Kidney (tissue), 14 donors: ENCODE measurements around the gene SSBP1. TPM values are rescaled to one million over a fixed set of nuclear protein-coding genes. Genes with fewer than 3 reads are reported as not detected.

Experiments used
- DNase-seq, 5 donors: peaks; one replicate each; pipeline ENCODE4 v3.0.0-alpha.2; 2013 to 2020
- FAIRE-seq: peaks from 2 replicates; lab custom pipeline; 2012; peaks lifted over from hg19 to GRCh38; lab: Jason Lieb, UNC
- H3K27ac ChIP-seq, 2 donors: one replicate each; pipeline ENCODE4 v1.7.0; 2013; ENCODE audit warnings: low read depth in 2 of 2, low read length in 2 of 2, inconsistent platforms in 1 of 2
- H3K27me3 ChIP-seq: one replicate; pipeline ENCODE4 v1.7.1; 2013; ENCODE audit warnings: low read length, inconsistent platforms; ENCODE audit not compliant: control insufficient read depth, insufficient read depth
- H3K36me3 ChIP-seq, 3 donors: one replicate each; pipeline versions ENCODE4 v1.7.0 to v1.7.1; 2013; ENCODE audit warnings: low read length in 3 of 3, control low read depth in 1 of 3, inconsistent platforms in 1 of 3; ENCODE audit not compliant: insufficient read depth in 3 of 3, control insufficient read depth in 2 of 3
- H3K4me1 ChIP-seq, 3 donors: one replicate each; pipeline versions ENCODE4 v1.7.0 to v1.7.1; 2013; ENCODE audit warnings: low read length in 3 of 3, inconsistent platforms in 1 of 3, low read depth in 1 of 3; ENCODE audit not compliant: control insufficient read depth in 2 of 3, insufficient read depth in 2 of 3
- H3K4me3 ChIP-seq, 3 donors: one replicate each; pipeline versions ENCODE4 v1.7.0 to v1.8.1; 2013; ENCODE audit warnings: low read length in 3 of 3, control low read depth in 1 of 3, inconsistent platforms in 1 of 3
- H3K9ac ChIP-seq, 3 donors: one replicate each; pipeline versions ENCODE4 v1.7.0 to v1.7.1; 2013; ENCODE audit warnings: low read length in 3 of 3, control low read depth in 1 of 3, inconsistent platforms in 1 of 3
- H3K9me3 ChIP-seq, 3 donors: one replicate each; pipeline versions ENCODE4 v1.7.0 to v1.7.1; 2013; ENCODE audit warnings: low read length in 3 of 3, control low read depth in 1 of 3, inconsistent platforms in 1 of 3; ENCODE audit not compliant: control insufficient read depth in 2 of 3, insufficient read depth in 1 of 3
- CTCF ChIP-seq: IDR thresholded peaks from 3 replicates; pipeline ENCODE4 v1.5.1; 2012; ENCODE audit warnings: mild to moderate bottlenecking, moderate library complexity, borderline replicate concordance; ENCODE audit not compliant: insufficient read depth; ENCODE audit errors: extremely low read depth
- intact Hi-C: fragments of 100-400 bp; cut with DNase I; formaldehyde crosslinking; loops from one replicate; pipeline ENCODE4 v1.11.1; 2022
- polyA plus RNA-seq: library from polyadenylated mRNA; stranded (reverse); fragments of 350-450 nt; fragmentation: Illumina TruSeq; extraction: RNeasy Lipid Tissue Mini Kit (QIAGEN cat#74804); gene quantifications from one replicate; pipeline ENCODE4 v1.2.3, GENCODE V29; 2014; ENCODE audit warnings: low read depth, low replicate concordance; ENCODE audit not compliant: insufficient read depth
- total RNA-seq: library from RNA; stranded (reverse); fragmentation: NEBNext Ultra II Directional; extraction: Animal tissue kit (Norgen Biotek cat#: 25700); gene quantifications from one replicate; pipeline ENCODE4 v1.2.1, GENCODE V29; 2021
- donor health status: control.
- donor health status: control.
- donor health status: control.
- donor health status: control.
- donor health status: control.
- donor health status: DM: yes; HTN: yes; CAD: no.
- donor health status: Normal renal cell carcinoma (clear cell type).

The SSBP1 gene
- total and polyA plus RNA-seq, 2 donors from 2014 or later, result 90.2 to 190 TPM

GRCh38 chr7:141715018-141715417, 23.1 kb upstream of the SSBP1 start:
- intact Hi-C loops, result no loop called here
- FAIRE-seq, result no peak
- Histone ChIP-seq H3K27me3 (no peaks in the 10 kb centered on the region), H3K9me3 (no peaks in the 10 kb centered on the region), H3K27ac (no peak overlapping the region), H3K4me1 (peaks cover 0 to 5% (median 0%) of the 10 kb centered on the region in 3 donors), H3K4me3 (no peak overlapping the region), H3K36me3 (no peaks in the 10 kb centered on the region), H3K9ac (no peak overlapping the region)
- DNase-seq, result no peak
- no peak for TF ChIP-seq CTCF

GRCh38 chr7:141715794-141716689, 22.1 kb upstream of the SSBP1 start:
- H3K27ac ChIP-seq, result no peak overlapping the region
- no peaks in the 10 kb centered on the region for H3K27me3 ChIP-seq
- peaks cover 0 to 2% (median 0%) of the 10 kb centered on the region in 3 donors for H3K36me3 ChIP-seq
- no peak overlapping the region for H3K9ac ChIP-seq
- TF ChIP-seq CTCF, result no peak
- no peak for FAIRE-seq
- no peaks in the 10 kb centered on the region for H3K9me3 ChIP-seq
- no peak overlapping the region for H3K4me3 ChIP-seq
- intact Hi-C loops, result no loop called here
- DNase-seq, result no peak
- H3K4me1 ChIP-seq, result peaks cover 0 to 8% (median 0%) of the 10 kb centered on the region in 3 donors

GRCh38 chr7:141717450-141717849, 20.7 kb upstream of the SSBP1 start:
- DNase-seq, result no peak
- no peaks in the 10 kb centered on the region for H3K27me3 ChIP-seq
- TF ChIP-seq CTCF, result no peak
- H3K27ac ChIP-seq, result no peak overlapping the region
- peaks cover 0 to 2% (median 0%) of the 10 kb centered on the region in 3 donors for H3K36me3 ChIP-seq
- no peak for FAIRE-seq
- peaks cover 0 to 8% (median 0%) of the 10 kb centered on the region in 3 donors for H3K4me1 ChIP-seq
- intact Hi-C loops, result no loop called here
- no peak overlapping the region for H3K4me3 ChIP-seq
- no peaks in the 10 kb centered on the region for H3K9me3 ChIP-seq
- H3K9ac ChIP-seq, result no peak overlapping the region
